Left lung (tissue), 10 donors: ENCODE data around the gene TRPV4. TPM values are rescaled to one million over a fixed set of nuclear protein-coding genes. Genes with fewer than 3 reads are reported as not detected.

Experiments
- ATAC-seq: fragments of 200-7000 bp; cut with Tn5 transposase; one replicate; pipeline ENCODE4 v1.9.1; 2020; ENCODE audit warnings: moderate library complexity
- DNase-seq, 4 donors: peaks; one replicate each; pipeline ENCODE4 v3.0.0-alpha.2; 2013 to 2020
- H3K27ac ChIP-seq, 2 donors: fragments of 200-600 bp; sonication (generic) in 1 of 2; one replicate each; pipeline versions ENCODE4 v1.5.0 to v1.8.0; 2020 to 2021
- H3K27me3 ChIP-seq, 2 donors: fragments of 200-600 bp; sonication (generic) in 1 of 2; one replicate each; pipeline versions ENCODE4 v1.5.0 to v1.8.0; 2020 to 2021
- H3K36me3 ChIP-seq, 2 donors: fragments of 200-600 bp; sonication (generic) in 1 of 2; one replicate each; pipeline versions ENCODE4 v1.5.0 to v1.8.0; 2020 to 2021
- H3K4me1 ChIP-seq, 2 donors: fragments of 200-600 bp; one replicate each; pipeline ENCODE4 v1.8.0; 2021
- H3K4me3 ChIP-seq, 2 donors: fragments of 200-600 bp; sonication (generic) in 1 of 2; one replicate each; pipeline versions ENCODE4 v1.5.0 to v1.8.0; 2020 to 2021; ENCODE audit warnings: mild to moderate bottlenecking in 1 of 2
- H3K9me3 ChIP-seq, 2 donors: fragments of 200-600 bp; sonication (generic) in 1 of 2; one replicate each; pipeline versions ENCODE4 v1.5.0 to v1.8.0; 2020 to 2021
- intact Hi-C, 2 donors: fragments of 100-400 bp; cut with DNase I; formaldehyde crosslinking; loops; one replicate each; pipeline versions ENCODE4 v1.11.2 to v1.14.2; 2022
- microRNA-seq, 2 donors: library from miRNA; unstranded; fragments of <30 nt; microRNA quantifications; one replicate each; pipeline ENCODE4, GENCODE V29; 2019
- polyA plus RNA-seq, 6 donors: library from polyadenylated mRNA; unstranded; fragments of 120-200 nt; gene quantifications; one replicate each; pipeline ENCODE4 v1.2.1, GENCODE V29; 2013; ENCODE audit not compliant: insufficient read length in 6 of 6
- total RNA-seq, 2 donors: library from RNA; stranded (reverse); fragmentation: NEBNext Ultra II Directional; extraction: Animal tissue kit (Norgen Biotek cat#: 25700); gene quantifications; one replicate each; pipeline ENCODE4 v1.2.1, GENCODE V29; 2021
- TF ChIP-seq, protein P1 (sequence below), 2 donors: fragments of 200-600 bp; sonication (generic) in 1 of 2; IDR thresholded peaks; one replicate each; pipeline versions ENCODE4 v1.5.0 to v1.8.0; 2021; ENCODE audit warnings: antibody characterized with exemption in 2 of 2
- donor health status: DM: no; HTN: yes; CAD: no.
- donor health status: DM: no; HTN: no; CAD: no.

The TRPV4 gene
- total and polyA plus RNA-seq, 8 donors, result 2.2 to 3.7 (median 3.2) TPM

GRCh38 chr12:109734219-109735000 is 98.8 kb downstream of the TRPV4 start:
- Histone ChIP-seq H3K9me3 (no peaks in the 10 kb centered on the region), H3K36me3 (no peaks in the 10 kb centered on the region), H3K27ac (no peak overlapping the region), H3K27me3 (peaks cover 0 to 39% of the 10 kb centered on the region in 2 donors), H3K4me3 (no peak overlapping the region), H3K4me1 (no peaks in the 10 kb centered on the region)
- DNase-seq, result peak in 3 of 4 donors; percentile 30 to 40 (median 34)
- intact Hi-C loops, result no loop called here
- TF ChIP-seq, protein P1, sequence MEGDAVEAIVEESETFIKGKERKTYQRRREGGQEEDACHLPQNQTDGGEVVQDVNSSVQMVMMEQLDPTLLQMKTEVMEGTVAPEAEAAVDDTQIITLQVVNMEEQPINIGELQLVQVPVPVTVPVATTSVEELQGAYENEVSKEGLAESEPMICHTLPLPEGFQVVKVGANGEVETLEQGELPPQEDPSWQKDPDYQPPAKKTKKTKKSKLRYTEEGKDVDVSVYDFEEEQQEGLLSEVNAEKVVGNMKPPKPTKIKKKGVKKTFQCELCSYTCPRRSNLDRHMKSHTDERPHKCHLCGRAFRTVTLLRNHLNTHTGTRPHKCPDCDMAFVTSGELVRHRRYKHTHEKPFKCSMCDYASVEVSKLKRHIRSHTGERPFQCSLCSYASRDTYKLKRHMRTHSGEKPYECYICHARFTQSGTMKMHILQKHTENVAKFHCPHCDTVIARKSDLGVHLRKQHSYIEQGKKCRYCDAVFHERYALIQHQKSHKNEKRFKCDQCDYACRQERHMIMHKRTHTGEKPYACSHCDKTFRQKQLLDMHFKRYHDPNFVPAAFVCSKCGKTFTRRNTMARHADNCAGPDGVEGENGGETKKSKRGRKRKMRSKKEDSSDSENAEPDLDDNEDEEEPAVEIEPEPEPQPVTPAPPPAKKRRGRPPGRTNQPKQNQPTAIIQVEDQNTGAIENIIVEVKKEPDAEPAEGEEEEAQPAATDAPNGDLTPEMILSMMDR (IDR thresholded peaks at IDR 0.05), result no peak
- no peak for ATAC-seq

Small RNA genes within 50 kb of the gene (microRNA-seq; reads per million reads assigned to microRNA genes)
- 0 to 0.14 reads per million in 2 donors for gene MIR4497

Other genes with a start within 250 kb of the TRPV4 start
- gene FAM222A, start 119.6 kb downstream of the TRPV4 start, total RNA-seq, result 1 to 10 TPM; 2.9 to 3.1 TPM
- 1 to 10 TPM; 1.8 to 4.0 (median 2.3) TPM for gene FAM222A, start 119.6 kb downstream of the TRPV4 start, polyA plus RNA-seq
- 10 to 100 TPM; 37.1 to 43.3 TPM for gene GLTP, start 47.1 kb upstream of the TRPV4 start, total RNA-seq
- 10 to 100 TPM; 30.1 to 33.3 (median 31.2) TPM for gene GLTP, start 47.1 kb upstream of the TRPV4 start, polyA plus RNA-seq
- gene TCHP, start 66.9 kb upstream of the TRPV4 start, total RNA-seq, result 10 to 100 TPM; 15.4 to 15.6 TPM
- gene TCHP, start 66.9 kb upstream of the TRPV4 start, polyA plus RNA-seq, result 10 to 100 TPM; 22.7 to 27.3 (median 25.2) TPM
- gene GIT2, start 163.0 kb upstream of the TRPV4 start, total RNA-seq, result 10 to 100 TPM; 42.7 to 72.7 TPM
- 10 to 100 TPM; 49.6 to 60.3 (median 56.2) TPM for gene GIT2, start 163.0 kb upstream of the TRPV4 start, polyA plus RNA-seq
- 10 to 100 TPM; 57.0 to 69.9 TPM for gene ANKRD13A, start 166.0 kb upstream of the TRPV4 start, total RNA-seq
- gene ANKRD13A, start 166.0 kb upstream of the TRPV4 start, polyA plus RNA-seq, result 10 to 100 TPM; 38.3 to 47.6 (median 42.2) TPM
- 10 to 100 TPM; 13.9 to 25.1 TPM for gene C12orf76, start 215.1 kb upstream of the TRPV4 start, total RNA-seq
- gene C12orf76, start 215.1 kb upstream of the TRPV4 start, polyA plus RNA-seq, result 10 to 100 TPM; 30.5 to 36.6 (median 34.7) TPM